HG02981 (cell line): Measurements from ENCODE around the gene MMP24.

ENCODE experiments used
- ATAC-seq: cut with Tn5 transposase; IDR thresholded peaks from one replicate; pipeline ENCODE4 v1.9.1; 2021; ENCODE audit warnings: mild to moderate bottlenecking, moderate library complexity; ENCODE audit not compliant: unreplicated experiment

MMP24 gene

DNA sequence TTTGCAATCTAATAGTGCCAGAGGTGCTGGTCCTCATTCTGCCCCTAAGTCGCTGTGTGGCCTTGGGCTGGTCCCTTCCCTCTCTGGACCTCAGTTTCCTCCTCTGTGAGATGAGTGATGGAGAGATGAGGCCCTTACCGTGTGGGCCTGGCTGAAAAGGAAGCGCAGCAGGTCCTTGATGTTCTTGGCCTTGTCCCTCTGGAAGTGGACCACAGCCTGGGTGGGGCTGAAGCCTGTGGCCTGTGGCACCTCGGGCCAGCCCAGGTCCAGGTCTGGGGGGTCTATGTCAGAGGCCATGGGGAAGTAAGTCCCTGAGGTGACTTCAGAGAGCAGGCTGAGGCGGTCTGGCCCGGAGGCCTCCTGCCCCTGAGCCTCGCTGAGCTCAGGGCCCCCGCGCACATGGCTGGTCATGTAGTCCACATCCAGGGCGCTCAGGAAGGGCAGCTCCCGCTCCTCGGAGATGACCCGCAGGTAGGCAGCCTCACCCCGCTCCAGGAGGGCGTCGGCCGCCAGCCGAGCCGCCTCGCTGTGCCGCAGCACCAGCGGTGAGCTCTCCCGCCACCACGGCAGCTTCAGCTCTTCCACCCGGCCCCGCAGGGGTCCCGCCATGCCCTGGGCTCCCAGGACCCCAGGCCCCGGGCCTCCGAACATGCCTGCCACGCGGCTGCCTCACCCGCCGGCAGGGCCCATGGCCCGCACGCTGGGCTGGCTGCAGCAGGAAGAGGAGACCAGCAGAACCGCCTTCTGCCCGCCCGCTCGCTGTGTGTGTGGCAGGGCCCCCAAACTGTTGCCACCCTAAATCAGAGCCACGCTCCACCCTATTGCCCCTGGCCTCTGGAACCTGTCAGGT is 65.4 kb downstream of the MMP24 start, which contains the start of gene FAM83C:
FAM83C (minus strand) TSS at position 772 of the 850 bp plus-strand sequence; CDS start at position 651, 121 bp downstream.
- ATAC-seq = no peak

- ATAC-seq = no peak
These were observed 66.2 kb downstream of the MMP24 start for GRCh38 chr20:35292504-35293285.

DNA sequence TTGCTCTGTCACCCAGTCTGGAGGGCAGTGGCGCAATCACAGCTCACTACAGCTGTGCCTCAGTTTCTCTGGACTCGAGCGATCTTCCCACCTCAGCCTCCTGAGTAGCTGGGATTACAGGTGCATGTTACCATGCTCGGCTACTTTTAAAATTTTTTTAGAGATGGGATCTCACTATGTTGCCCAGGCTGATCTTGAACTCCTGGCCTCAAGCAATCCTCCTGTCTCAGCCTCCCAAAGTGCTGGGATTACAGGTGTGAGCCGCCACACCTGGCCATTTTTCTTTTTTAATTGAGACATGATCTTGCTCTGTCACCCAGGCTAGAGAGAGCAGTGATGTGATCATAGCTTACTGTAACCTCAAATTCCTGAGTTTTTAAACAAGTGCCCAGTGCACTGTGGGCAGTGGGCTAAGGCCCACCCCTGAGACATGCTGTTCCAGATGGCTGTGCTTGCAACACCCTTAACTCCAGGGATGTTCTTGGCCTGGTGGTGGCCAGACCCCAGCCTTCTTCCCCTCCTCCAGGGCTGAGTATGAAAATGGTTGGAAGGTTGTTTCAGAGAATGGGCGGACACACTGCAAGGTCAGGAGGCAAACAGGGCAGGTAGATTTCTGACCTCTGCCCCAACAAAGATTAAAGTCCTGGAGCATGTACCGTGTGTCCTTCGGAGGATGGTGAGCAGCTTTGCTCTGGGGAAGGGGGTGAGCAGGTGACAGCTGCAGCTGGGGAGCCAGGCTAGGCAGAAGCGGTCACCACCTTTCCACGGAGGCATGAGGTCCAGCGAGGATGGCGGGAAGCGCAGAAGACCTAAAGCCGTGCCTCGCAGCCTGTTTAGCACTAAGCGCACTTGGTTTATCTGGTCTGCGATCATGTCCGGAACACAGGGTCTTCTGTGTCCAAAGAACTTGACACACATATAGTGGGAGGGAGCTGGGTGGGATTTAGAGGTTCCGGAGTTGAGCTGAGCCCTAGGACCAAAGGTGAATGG is 67.1 kb downstream of the MMP24 start:
- no peak for ATAC-seq

GRCh38 chr20:35294293-35294685 is 67.8 kb downstream of the MMP24 start:
- no peak for ATAC-seq

GRCh38 chr20:35295058-35295457 is 68.6 kb downstream of the MMP24 start:
- ATAC-seq = no peak

GRCh38 chr20:35295674-35296073 is 69.2 kb downstream of the MMP24 start:
- ATAC-seq = no peak

DNA sequence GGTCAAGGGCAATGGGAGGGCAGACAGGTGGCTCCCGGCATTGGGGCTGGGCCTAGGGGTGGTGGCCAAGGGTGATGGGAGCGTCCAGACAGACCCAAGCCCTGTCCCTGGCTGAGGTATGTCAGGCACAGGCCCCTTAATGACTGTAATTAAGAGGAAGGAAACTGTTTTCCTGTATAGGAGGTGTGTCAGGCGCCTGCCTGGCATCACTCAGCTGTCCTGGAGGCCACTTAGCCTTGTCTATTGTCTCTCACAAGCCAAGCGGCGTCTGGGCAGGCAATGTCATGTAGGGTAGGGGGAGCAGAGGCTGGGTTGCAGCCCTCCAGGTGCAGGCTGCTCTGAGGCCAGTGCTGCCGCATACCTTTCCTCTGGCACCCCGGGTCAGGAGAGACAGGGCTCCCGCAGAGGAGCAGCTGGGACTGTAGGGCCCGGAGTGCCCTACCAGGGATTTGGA is 69.6 kb downstream of the MMP24 start:
- no peak for ATAC-seq

- ATAC-seq = no peak
These were observed 70.7 kb downstream of the MMP24 start for GRCh38 chr20:35297155-35297554.

GRCh38 chr20:35297740-35298139 is 71.2 kb downstream of the MMP24 start:
- no peak for ATAC-seq

DNA sequence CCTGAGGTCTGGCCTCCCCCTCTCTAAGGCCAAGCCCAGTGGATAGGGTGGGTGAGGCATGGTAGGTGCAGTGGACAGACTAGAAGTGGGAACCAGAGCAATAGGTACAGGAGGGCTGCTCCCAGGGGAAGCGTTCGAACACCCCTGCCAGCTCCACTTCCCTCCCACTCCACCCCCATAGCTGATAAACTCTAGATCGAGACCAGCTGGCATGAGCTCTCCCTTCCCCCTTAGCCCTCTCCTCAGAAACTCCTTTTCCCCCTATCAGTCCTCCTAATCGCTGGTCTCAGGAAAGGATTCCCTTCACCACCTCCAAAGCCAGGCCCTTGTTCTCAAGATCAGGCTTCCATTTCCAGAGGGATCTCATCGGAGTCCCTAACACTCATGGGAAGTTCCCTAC is 71.8 kb downstream of the MMP24 start:
- ATAC-seq = no peak

- no peak for ATAC-seq
These were observed 73.3 kb downstream of the MMP24 start for GRCh38 chr20:35299780-35300179.

DNA sequence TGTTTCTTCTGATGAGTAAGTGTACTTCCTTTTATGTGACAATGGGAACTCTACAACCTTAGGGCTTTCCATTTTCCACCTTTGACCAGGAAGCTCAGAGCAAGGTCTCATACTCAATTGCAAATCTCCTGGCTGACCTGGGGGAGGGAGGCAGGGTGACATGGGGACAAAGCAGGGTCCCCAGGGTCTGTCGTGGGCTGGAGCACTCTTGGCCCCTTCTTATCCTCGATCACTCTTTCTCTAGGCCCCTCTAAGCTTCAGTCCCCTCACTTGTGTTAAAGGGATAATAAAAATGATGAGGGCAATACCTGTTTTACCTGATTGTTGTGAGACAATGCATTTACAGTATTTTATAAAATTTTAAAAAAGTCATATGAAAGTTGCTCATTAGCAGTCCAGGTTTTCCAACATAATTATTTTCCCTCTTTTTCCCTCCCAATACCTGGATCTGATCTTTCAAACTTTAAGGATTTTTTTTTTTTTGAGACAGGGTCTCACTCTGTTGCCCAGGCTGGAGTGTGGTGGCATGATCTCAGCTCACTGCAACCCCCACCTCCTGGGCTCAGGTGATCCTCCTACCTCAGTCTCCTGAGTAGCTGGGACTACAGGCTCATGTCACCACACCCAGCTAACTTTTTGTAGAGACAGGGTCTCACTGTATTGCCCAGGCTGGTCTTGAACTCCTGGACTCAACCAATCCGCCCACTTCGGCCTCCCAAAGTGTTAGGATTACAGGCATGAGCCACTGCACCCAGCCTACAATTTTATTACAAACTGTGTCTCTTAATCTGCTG is 74.2 kb downstream of the MMP24 start:
- ATAC-seq = no peak

DNA sequence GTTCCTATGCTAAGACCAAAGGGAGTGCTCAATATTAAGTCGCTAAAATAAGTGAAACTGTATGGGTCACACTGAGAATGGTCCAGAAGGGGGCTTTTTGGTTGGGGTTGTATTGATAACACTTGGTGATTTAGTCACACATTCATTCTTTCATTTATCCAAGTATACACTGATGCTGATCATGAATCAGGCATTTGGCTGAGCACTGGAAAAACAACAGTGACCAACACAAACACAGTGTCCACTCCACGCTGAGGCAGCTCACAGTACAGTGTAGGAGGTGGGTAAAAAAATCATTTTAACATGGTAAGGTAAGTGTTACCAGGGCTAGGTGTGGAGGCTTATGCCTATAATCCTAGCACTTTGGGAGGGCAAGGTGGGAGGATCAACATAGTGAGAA is 74.9 kb downstream of the MMP24 start:
- no peak for ATAC-seq

GRCh38 chr20:35302421-35303335 is 76.2 kb downstream of the MMP24 start:
- ATAC-seq = no peak

GRCh38 chr20:35303382-35303734 is 76.9 kb downstream of the MMP24 start:
- ATAC-seq = no peak

GRCh38 chr20:35303735-35304491 is 77.4 kb downstream of the MMP24 start:
- ATAC-seq = peak; percentile 60

- ATAC-seq = no peak
These were observed 78.5 kb downstream of the MMP24 start for GRCh38 chr20:35304956-35305355.
